ENCODE measurements around the gene ATP6V1A.
"Not testable (repeated sequence)": the region's sequence is repeated elsewhere in the genome, so short reads cannot be mapped to it uniquely, and the experiment has no call there.

The ATP6V1A gene

DNA sequence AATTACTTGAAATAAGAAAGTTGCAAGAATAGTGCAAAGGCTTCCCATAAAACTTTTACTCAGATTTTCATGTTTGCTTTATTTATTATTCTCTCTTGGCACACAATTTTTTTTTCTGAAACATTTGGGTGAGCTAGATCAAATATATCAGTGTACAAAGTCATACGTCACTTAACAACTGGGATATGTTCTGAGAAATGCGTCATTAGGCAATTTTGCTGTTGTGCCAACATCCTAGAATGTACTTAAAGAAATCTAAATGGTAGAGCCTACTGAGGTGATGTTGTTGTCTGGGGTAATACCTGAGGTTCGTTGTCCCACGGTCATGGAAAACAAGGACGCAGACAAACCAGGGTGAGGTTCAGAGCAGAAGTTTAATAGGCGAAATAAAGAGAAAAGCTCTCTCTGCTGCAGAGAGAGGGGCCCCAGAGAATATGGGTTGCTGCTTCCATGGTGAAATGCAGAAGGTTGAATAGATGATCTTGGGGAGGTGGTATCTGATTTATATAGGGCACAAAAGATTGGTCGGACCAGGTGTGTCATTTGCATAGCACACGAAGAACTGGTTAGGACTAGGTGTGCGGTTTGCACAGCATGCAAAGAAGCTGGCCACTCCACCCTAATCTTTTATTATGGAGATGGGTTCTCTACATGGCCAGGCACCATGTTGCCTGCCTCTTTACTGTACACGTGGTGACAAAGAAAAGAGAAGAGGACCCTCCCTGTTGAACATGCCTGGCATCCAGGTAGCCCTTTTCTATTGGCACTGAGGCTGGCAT, 82.9 kb downstream of the ATP6V1A start:
- DNase-seq, result no peak

DNA sequence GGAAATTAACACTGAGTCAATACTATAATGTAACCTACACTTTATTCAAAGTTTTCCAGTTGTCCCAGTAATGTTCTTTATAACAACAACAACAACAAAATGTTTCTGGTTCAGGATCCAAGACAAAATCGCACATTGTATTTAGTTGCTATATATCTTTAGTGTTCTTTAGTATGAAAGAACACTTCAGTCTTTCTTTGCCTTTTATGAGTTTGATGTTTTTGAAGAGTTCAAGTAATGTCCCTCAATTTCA, 84.2 kb downstream of the ATP6V1A start:
- no peak for DNase-seq

DNA sequence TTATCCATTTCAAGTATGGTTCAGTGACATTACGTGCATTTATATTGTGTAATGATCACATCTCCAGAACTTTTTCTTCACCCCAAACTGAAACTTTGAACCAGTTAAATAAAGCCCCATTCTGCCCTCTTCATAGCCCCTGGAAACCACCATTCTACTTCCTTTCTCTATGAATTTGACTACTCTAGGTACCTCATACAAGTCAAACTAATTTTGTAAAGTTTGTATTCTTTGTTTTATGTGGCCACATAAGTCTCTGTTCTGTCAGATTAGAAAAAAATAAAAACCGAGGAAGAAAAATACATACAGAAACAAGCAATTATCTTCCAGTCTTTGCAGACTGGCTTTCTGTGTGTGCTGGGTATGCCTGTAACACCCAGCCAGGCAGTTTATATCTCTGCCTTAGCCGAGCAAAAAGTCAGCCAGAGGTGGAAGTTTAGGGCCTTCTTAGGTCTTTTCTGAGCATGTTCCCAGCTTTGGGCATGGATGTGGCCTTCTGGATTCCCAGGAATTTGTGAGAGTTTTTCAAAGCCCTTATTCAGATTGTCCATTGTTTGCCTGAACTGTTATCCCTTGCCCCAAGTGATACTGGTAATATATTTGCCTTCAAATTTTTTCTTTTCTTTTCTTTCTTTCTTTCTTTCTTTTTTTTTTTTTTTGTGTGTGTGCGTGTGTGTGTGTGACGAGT, 85.8 kb downstream of the ATP6V1A start:
- no peak for DNase-seq

DNA sequence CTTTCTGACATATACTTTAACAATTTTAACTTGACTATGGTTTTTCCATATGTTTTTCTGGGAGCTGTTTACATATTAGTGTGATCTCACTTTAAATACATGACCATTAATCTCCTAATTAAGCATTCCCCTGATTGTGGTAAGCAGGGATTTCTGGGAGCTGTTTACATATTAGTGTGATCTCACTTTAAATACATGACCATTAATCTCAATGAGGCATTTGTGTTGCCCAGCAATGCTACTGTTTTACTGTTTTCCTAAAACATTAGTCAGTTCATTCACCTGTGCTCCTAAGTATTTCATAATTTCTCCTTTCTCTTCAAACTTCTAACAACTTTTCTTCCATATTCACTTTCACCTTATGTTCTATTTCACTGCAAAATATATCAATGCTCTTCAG, 88.1 kb downstream of the ATP6V1A start:
- DNase-seq, result no peak

DNA sequence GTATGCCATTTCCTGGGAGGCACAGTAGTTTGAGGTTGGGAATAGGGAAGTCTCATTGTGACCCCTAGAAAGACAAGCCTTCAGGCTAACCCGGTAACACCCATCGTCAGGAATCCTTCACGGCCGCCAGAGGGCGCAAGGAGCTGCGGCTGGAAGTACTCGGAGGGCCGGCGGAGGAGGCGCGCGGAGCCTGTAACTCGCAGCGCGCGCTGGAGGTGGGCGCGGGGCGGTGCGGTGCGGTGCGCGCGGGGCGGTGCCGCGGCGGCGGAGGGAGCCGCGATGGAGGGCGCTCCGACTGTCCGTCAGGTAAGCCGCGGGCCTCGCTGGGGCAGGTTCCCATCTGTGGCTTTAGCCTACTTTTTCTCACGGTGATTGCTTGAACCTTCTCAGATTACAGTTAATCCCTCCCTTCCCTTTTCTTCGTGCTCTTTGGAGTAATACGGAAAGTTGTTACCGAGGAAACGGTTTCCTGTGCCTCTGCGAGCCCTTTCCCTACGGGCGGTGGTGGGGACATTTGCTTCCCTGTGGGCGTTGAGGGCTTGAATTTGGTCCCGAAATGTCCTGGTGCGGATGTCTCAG, 91.9 kb downstream of the ATP6V1A start, which contains the start of gene GRAMD1C:
TSS of gene GRAMD1C (plus strand) at position 158 of the 579 bp plus-strand sequence. CDS start at position 280, 122 bp downstream.
- peak; percentile 86 to 89 for DNase-seq

DNA sequence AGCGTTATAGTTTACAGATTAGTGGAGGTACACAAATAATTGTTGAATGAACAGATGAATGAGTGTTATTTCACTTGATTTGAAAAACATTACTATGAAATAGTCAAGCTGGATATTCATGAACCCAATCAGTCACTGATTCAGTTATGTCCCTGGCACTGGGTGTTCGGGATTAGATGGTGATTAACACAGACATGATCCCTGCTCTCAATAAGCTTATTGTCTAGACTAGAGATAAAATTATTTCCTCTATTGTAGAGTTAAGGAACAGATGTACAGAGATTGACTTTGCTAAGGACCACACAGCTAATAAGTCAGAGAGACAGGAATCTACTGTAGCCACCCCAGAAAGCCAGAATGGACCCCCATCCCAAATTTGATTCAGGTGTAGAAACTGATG, 92.7 kb downstream of the ATP6V1A start:
- no peak for DNase-seq

DNA sequence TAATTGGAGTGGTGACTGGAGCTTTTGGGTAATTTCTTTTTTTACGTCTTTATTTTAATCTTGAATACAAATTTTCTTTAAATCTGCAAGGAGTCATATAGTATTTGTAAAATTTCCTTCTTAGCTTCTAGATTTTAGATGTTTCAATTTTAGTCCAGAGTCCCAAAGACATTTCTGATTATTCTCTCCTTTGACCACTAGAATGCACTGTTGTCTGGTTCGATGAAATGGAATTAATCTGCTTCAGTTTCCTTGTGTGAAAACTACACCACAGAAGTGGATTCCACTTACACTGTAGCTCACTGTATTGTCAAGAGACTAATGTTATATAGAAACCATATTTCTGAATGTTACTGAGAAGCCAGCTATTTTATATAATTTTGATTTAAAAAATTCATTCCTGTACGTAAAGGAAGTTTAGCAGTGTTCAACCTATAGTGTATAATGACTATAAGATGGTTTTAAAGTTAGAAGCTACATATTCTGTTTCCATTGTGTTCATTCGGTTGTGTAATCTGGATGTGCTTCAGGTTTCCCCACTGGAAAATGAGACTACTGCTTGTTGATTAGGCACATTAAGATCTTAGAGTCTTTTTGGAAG, 97.9 kb downstream of the ATP6V1A start:
- DNase-seq, result peak; percentile 16 to 65

DNA sequence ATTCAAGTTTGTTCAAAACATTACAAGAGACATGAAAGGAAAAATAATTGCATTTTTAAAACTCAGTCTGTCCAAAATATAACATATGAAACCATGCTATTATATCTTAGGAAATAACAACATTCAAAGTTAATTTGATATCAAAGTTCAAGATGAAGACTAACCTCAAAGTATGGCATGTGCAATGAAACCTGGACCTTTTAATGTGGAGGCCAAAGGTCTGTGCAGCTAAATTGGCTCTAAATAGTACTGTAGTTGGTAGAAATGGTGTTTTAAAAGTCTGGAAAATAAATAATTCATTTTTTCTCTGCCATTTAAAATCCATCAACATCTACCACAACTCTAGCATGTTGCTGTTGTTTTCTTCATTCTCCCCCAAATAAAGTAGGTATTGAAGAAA, 100.4 kb downstream of the ATP6V1A start:
- DNase-seq, result no peak

DNA sequence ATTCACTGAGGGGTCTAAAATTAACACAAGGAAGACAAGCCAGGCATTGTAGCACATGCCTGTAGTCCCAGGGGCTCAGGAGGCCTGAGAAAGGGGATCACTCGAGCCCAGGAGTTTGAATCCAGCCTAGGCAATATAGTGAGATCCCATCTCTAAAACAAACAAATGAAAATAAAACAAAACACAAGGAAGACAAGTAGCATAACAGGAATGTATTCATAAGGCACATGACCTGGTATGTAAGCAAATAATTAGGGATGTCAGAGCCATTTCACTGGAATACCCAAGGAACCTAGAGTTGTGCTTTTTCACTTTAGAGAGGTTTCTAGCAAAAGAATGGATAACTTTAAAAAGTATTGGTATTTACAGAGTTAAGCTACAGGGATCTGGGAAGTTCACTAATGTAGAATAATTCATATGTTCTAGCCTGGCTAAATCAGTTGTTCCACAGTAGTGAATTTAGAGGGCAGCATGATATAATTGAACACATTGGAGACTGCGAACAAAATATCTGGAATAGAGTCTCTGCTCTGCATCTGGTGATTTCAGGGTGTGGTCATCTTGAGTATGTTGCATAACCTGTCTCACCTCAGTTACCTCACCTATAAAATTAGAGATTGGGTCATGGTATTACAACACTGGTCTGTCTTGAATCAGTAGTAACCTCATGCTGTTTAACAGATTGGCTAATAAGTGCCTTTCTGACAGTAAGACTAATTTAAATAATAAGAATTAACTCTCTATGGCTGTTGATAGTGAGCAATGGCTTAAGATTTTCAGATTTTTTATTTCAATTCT, 101.0 kb downstream of the ATP6V1A start:
- no peak for DNase-seq

DNA sequence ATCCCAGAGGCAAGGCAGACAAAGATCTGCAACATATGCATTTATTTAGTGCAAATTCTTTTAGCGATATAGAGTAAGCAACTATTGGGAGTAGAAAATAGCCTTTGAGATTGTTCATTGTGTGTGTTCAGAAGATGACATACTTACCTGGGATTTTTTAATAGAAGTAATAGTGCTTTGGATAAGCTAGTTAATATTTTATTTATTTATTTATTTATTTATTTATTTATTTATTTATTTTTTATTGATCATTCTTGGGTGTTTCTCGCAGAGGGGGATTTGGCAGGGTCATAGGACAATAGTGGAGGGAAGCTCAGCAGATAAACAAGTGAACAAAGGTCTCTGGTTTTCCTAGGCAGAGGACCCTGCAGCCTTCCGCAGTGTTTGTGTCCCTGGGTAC, 102.2 kb downstream of the ATP6V1A start:
- not testable (repeated sequence) for DNase-seq

DNA sequence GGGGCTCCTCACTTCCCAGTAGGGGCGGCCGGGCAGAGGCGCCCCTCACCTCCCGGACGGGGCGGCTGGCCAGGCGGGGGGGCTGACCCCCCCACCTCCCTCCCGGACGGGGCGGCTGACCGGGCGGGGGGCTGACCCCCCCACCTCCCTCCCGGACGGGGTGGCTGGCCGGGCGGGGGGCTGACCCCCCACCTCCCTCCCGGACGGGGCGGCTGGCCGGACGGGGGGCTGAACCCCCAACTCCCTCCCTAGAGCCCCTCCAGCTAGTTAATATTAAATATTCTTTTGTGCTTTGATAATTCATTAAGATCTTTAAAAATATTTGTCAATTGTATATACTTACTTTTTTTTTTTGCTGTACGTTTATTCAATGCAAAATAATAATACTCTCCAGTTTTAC, 103.0 kb downstream of the ATP6V1A start:
- DNase-seq, result not testable (repeated sequence)

DNA sequence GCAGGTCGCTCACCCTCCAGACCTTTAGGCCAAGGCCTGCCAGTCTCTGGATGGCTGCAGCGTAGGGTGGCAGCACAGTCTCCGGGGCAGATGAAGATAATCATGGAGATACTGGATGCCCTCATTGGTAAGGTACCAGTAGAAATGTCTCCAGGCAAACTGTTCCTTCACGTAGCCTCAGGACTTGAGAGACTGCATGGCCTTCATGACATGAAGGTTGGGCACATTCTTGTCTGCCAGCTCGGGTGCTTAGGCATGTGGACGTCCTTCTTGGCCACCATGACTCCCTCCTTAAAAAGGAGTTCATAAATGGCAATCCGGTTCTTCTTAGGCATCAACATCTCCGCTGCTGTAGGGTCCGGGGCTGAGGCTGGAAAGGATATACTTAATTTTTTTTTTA, 103.6 kb downstream of the ATP6V1A start:
- not testable (repeated sequence) for DNase-seq

DNA sequence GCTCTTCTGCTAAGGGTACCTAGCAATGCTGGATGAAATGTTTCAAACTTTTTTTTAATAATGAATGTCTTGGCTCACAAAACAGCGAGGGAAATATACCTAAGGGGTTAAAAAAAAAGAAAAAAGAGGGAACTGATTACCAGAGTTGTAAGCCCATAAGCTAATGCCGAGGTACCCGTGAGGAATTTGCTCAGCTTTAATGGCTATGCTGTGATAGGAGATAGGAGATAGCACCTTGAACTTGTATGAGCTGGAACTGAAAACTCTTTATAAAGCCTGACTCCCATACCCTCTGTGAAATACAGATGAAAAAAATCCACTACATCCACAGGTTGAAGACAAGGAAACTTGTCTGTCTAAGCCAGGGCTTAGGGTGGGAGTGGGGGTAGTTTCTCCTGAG, 105.7 kb downstream of the ATP6V1A start:
- no peak for DNase-seq

Measured in NCI-H2081 (cell line).